ENCODE data around the gene KANK3.
A peak's percentile ranks its signal among the peaks of the same experiment; 100 is the strongest.

KANK3 gene

GRCh38 chr19:8311461-8312260 is 31.4 kb downstream of the KANK3 start:
- H3K4me1 ChIP-seq = peaks cover 0 to 25% (median 18%) of the 10 kb centered on the region in 4 donors
- intact Hi-C loops (cut with DNase I; ENCODE audit: low total_unique reads) = no loop called here
- no peaks in the 10 kb centered on the region for H3K9me3 ChIP-seq
- DNase-seq = peak in 1 of 2 donors; percentile 68
- H3K36me3 ChIP-seq = peaks cover 39 to 75% (median 67%) of the 10 kb centered on the region in 3 donors
- no peak overlapping the region for H3K4me3 ChIP-seq
- H3K27ac ChIP-seq = no peak overlapping the region
- no peak for TF ChIP-seq CTCF (IDR thresholded peaks at IDR 0.05)
- H3K27me3 ChIP-seq = no peaks in the 10 kb centered on the region

GRCh38 chr19:8310342-8311055 is 32.6 kb downstream of the KANK3 start:
- Histone ChIP-seq H3K4me3 (no peak overlapping the region), H3K4me1 (peaks cover 0 to 25% (median 18%) of the 10 kb centered on the region in 4 donors), H3K27me3 (no peaks in the 10 kb centered on the region), H3K27ac (no peak overlapping the region), H3K9me3 (no peaks in the 10 kb centered on the region), H3K36me3 (peaks cover 35 to 63% (median 60%) of the 10 kb centered on the region in 3 donors)
- TF ChIP-seq CTCF (IDR thresholded peaks at IDR 0.05) = no peak
- peak in 1 of 2 donors; percentile 37 for DNase-seq
- intact Hi-C loops (cut with DNase I; ENCODE audit: low total_unique reads) = no loop called here

DNA sequence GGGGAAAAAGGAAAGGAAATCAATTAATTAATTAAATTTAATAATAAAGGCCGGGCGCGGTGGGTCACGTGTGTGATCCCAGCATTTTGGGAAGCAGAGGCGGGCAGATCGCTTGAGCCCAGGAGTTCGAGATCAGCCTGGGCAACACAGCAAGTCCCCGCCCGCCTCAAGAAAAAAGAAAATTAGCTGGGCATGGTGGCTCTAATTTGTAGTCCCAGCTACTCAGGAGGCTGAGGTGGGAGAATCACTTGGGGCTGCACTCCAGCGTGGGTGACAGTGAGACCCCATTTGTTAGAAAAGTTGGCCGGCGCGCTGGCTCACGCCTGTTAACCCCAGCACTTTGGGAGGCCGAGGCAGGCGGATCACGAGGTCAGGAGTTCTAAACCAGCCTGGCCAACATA is 34.2 kb downstream of the KANK3 start:
- peaks cover 0 to 25% (median 18%) of the 10 kb centered on the region in 4 donors for H3K4me1 ChIP-seq
- no peaks in the 10 kb centered on the region for H3K9me3 ChIP-seq
- peak in 1 of 2 donors; percentile 56 for DNase-seq
- peaks cover 21 to 49% (median 44%) of the 10 kb centered on the region in 3 donors for H3K36me3 ChIP-seq
- H3K27me3 ChIP-seq = no peaks in the 10 kb centered on the region
- H3K4me3 ChIP-seq = peak overlapping the region; percentile 51 to 61
- peak overlapping the region; percentile 55 for H3K27ac ChIP-seq
- TF ChIP-seq CTCF (IDR thresholded peaks at IDR 0.05) = no peak
- intact Hi-C loops (cut with DNase I; ENCODE audit: low total_unique reads) = no loop called here

- intact Hi-C loops (cut with DNase I; ENCODE audit: low total_unique reads) = no loop called here
- no peak for TF ChIP-seq CTCF (IDR thresholded peaks at IDR 0.05)
- peaks cover 0 to 25% (median 18%) of the 10 kb centered on the region in 4 donors for H3K4me1 ChIP-seq
- H3K9me3 ChIP-seq = no peaks in the 10 kb centered on the region
- H3K4me3 ChIP-seq = peak within 1 kb of the TSS; percentile 51 to 61
- H3K27ac ChIP-seq = peak within 1 kb of the TSS; percentile 55
- peaks cover 17 to 49% (median 37%) of the 10 kb centered on the region in 3 donors for H3K36me3 ChIP-seq
- peak; percentile 91 to 93 for DNase-seq
- H3K27me3 ChIP-seq = no peaks in the 10 kb centered on the region
Observed at GRCh38 chr19:8307965-8308866, 34.8 kb downstream of the KANK3 start, which contains the start of gene CD320. TSS of gene CD320 (minus strand) at chr19:8308358. CDS start at chr19:8308290, 68 bp downstream.

GRCh38 chr19:8307400-8307964 is 35.6 kb downstream of the KANK3 start:
- Histone ChIP-seq H3K36me3 (peaks cover 17 to 47% (median 31%) of the 10 kb centered on the region in 3 donors), H3K9me3 (no peaks in the 10 kb centered on the region), H3K4me1 (peaks cover 0 to 25% (median 18%) of the 10 kb centered on the region in 4 donors), H3K27me3 (no peaks in the 10 kb centered on the region), H3K4me3 (peak overlapping the region; percentile 51 to 61), H3K27ac (peak overlapping the region; percentile 55)
- no peak for TF ChIP-seq CTCF (IDR thresholded peaks at IDR 0.05)
- DNase-seq = peak in 1 of 2 donors; percentile 66
- intact Hi-C loops (cut with DNase I; ENCODE audit: low total_unique reads) = no loop called here

Data from tibial artery (tissue), 4 donors.